Upper lobe of right lung (tissue), 1 donor: ENCODE results near the gene POLD2. TPM values are rescaled to one million over a fixed set of nuclear protein-coding genes. Genes with fewer than 3 reads are reported as not detected.
A peak's percentile ranks its signal among the peaks of the same experiment; 100 is the strongest.

Experiments
- ATAC-seq: fragments of 200-7000 bp; cut with Tn5 transposase; one replicate; pipeline ENCODE4 v1.9.1; 2020; ENCODE audit warnings: mild to moderate bottlenecking, moderate library complexity
- DNase-seq: peaks from one replicate; pipeline ENCODE4 v3.0.0-alpha.2; 2020
- H3K27ac ChIP-seq: fragments of 200-600 bp; one replicate; pipeline ENCODE4 v1.8.0; 2022
- H3K27me3 ChIP-seq: fragments of 200-600 bp; one replicate; pipeline ENCODE4 v1.8.0; 2022; ENCODE audit warnings: mild to moderate bottlenecking
- H3K36me3 ChIP-seq: fragments of 200-600 bp; one replicate; pipeline ENCODE4 v1.8.0; 2022
- H3K4me1 ChIP-seq: fragments of 200-600 bp; one replicate; pipeline ENCODE4 v1.8.0; 2022
- H3K4me3 ChIP-seq: fragments of 200-600 bp; one replicate; pipeline ENCODE4 v1.8.0; 2022; ENCODE audit warnings: mild to moderate bottlenecking
- H3K9me3 ChIP-seq: fragments of 200-600 bp; one replicate; pipeline ENCODE4 v1.8.0; 2022
- CTCF ChIP-seq: fragments of 200-600 bp; IDR thresholded peaks from one replicate; pipeline ENCODE4 v1.8.0; 2022; ENCODE audit warnings: antibody characterized with exemption
- intact Hi-C: fragments of 100-400 bp; cut with DNase I; formaldehyde crosslinking; loops from one replicate; pipeline ENCODE4 v1.11.0; 2022
- total RNA-seq: library from RNA; stranded (reverse); fragmentation: NEBNext Ultra II Directional; extraction: Animal tissue kit (Norgen Biotek cat#: 25700); gene quantifications from one replicate; pipeline ENCODE4 v1.2.1, GENCODE V29; 2021
- donor health status: DM: no; HTN: yes; CAD: no; lungs with severe emphysema.

POLD2 gene
- total RNA-seq, 1 donor from 2014 or later: 60.2 TPM

GRCh38 chr7:44162785-44163395 is 39.5 kb upstream of the POLD2 start:
- intact Hi-C loops: no loop called here
- no peak for ATAC-seq
- no peak overlapping the region for H3K27ac ChIP-seq
- H3K9me3 ChIP-seq: no peaks in the 10 kb centered on the region
- H3K4me3 ChIP-seq: no peak overlapping the region
- H3K4me1 ChIP-seq: no peaks in the 10 kb centered on the region
- no peaks in the 10 kb centered on the region for H3K36me3 ChIP-seq
- no peaks in the 10 kb centered on the region for H3K27me3 ChIP-seq
- TF ChIP-seq CTCF: no peak
- DNase-seq: no peak

- peak; percentile 79 for DNase-seq
- no peak for TF ChIP-seq CTCF
- ATAC-seq: peak; percentile 67
- no peaks in the 10 kb centered on the region for H3K36me3 ChIP-seq
- no peak overlapping the region for H3K4me3 ChIP-seq
- no peak overlapping the region for H3K27ac ChIP-seq
- H3K4me1 ChIP-seq: no peaks in the 10 kb centered on the region
- no peaks in the 10 kb centered on the region for H3K27me3 ChIP-seq
- intact Hi-C loops: no loop called here
- no peaks in the 10 kb centered on the region for H3K9me3 ChIP-seq
Observed at GRCh38 chr7:44162179-44162578, 38.8 kb upstream of the POLD2 start.

GRCh38 chr7:44161371-44161770 is 38.0 kb upstream of the POLD2 start:
- no peak for DNase-seq
- no peak overlapping the region for H3K4me3 ChIP-seq
- intact Hi-C loops: no loop called here

GRCh38 chr7:44159824-44160630 is 36.7 kb upstream of the POLD2 start:
- no peak for TF ChIP-seq CTCF
- no peaks in the 10 kb centered on the region for H3K36me3 ChIP-seq
- intact Hi-C loops: no loop called here
- DNase-seq: no peak
- H3K4me3 ChIP-seq: no peak overlapping the region
- no peak overlapping the region for H3K27ac ChIP-seq
- ATAC-seq: peak; percentile 16
- no peaks in the 10 kb centered on the region for H3K9me3 ChIP-seq
- H3K4me1 ChIP-seq: no peaks in the 10 kb centered on the region
- H3K27me3 ChIP-seq: no peaks in the 10 kb centered on the region

More at GRCh38 chr7:44161371-44161770, 38.0 kb upstream of the POLD2 start:
- H3K27ac ChIP-seq: no peak overlapping the region
- H3K27me3 ChIP-seq: no peaks in the 10 kb centered on the region
- no peak for TF ChIP-seq CTCF
- no peaks in the 10 kb centered on the region for H3K36me3 ChIP-seq
- ATAC-seq: no peak
- H3K4me1 ChIP-seq: no peaks in the 10 kb centered on the region
- no peaks in the 10 kb centered on the region for H3K9me3 ChIP-seq

GRCh38 chr7:44158873-44159631 is 35.7 kb upstream of the POLD2 start:
- DNase-seq (no peak), ATAC-seq (no peak)
- TF ChIP-seq CTCF: no peak
- Histone ChIP-seq H3K4me3 (no peak overlapping the region), H3K9me3 (no peaks in the 10 kb centered on the region), H3K27ac (no peak overlapping the region), H3K36me3 (no peaks in the 10 kb centered on the region), H3K4me1 (no peaks in the 10 kb centered on the region), H3K27me3 (no peaks in the 10 kb centered on the region)
- intact Hi-C loops: no loop called here
